Skeletal muscle cell (primary cell): ENCODE data around the gene STK32A.
A peak's percentile ranks its signal among the peaks of the same experiment; 100 is the strongest.

ENCODE experiments used
- DNase-seq: peaks from one replicate; pipeline ENCODE4 v3.0.0-alpha.2; 2010; ENCODE audit warnings: low read depth
- H3K4me3 ChIP-seq: 2 replicates; pipeline ENCODE4 v1.5.1; 2011; ENCODE audit warnings: low read depth, mild to moderate bottlenecking, control low read depth, low read length, moderate library complexity

STK32A gene

GRCh38 chr5:147382776-147383175, 147.9 kb downstream of the STK32A start:
- peak overlapping the region; percentile 14 for H3K4me3 ChIP-seq
- no peak for DNase-seq

DNA sequence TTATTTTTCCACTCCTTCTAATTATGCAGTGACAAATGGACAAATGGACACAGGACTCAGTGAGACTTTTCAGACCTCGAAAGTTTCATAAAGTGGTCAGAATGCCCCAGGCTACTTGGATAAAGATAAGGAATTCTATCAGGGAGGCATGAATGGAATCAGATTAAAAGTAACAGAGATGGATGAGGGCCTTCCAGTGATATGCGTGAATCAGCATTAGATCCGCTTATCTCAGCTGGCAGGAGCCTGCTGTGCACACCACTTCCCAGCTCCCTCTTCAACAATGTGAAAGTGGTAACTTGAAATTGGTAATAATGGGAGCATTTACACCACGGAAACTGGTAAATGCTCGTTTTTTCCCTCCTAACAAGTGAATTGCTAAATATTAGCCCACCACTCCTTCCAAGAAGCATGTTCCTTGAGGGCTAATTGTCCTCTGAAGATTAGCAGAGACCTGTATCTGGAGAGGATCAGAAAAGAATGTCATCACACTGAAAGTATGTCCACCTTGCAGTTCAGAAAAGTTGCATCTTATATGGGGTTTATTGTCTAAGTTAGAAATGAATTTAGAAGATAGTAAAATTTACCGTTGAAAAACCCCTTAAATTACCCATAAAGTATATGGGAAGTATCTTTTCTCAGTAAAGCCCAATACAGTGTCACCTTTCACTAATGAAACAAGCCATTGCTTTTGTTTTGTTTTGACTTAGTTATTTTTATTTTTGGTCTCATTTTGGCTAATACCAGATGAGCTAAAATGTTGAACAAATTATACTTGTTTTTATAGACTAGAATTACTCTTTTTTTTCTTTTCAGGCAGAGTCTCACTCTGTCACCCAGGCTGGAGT, 149.7 kb downstream of the STK32A start:
- no peak for DNase-seq
- H3K4me3 ChIP-seq, result no peak overlapping the region

GRCh38 chr5:147387109-147387508, 152.3 kb downstream of the STK32A start:
- no peak overlapping the region for H3K4me3 ChIP-seq
- no peak for DNase-seq

DNA sequence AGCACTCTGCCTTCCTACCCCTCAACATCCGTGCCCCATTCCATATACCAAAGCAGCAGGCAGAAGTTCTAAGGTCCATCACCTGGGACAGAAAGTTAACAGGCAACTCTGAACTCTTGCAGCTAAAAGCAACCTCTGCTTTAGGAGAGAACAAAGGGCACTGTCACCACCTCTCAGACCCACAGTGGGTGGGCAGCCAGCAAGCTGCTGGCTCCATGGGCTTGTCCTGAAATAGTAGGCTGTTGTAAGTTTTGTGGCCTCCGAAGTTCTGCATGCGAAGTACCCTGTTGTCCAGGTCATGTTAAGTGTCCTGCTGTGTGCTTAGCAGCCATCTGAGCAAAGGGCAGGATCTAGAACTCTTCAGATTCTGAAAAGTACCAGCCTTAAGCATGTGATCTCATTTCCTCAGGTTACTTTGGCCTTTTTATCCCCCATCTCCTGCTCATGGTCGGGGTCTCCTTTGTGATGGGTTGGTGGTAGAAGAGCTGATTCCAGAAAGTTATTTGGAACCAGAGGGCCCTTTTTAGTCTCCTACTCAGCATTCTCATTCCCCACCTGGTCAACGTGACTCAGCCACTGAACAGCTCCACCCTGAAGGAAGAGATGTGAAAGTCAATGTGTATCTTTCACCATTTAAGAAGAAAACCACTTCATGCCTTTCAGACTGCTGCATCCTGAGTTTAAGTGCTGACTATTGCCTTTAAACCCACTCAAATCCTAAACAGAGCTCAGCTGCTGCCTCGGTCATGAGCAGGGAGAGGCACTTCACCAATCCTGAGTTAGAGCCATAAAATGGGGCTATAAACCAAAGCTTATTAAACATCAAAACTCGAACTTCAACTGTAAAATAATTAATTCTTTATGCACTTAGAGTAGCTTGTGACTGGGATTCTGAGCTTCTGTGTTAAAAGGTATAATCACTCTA, 153.6 kb downstream of the STK32A start:
- no peak overlapping the region for H3K4me3 ChIP-seq
- no peak for DNase-seq

- DNase-seq, result no peak
- no peak overlapping the region for H3K4me3 ChIP-seq
Observed at GRCh38 chr5:147390654-147391225, 155.9 kb downstream of the STK32A start.

DNA sequence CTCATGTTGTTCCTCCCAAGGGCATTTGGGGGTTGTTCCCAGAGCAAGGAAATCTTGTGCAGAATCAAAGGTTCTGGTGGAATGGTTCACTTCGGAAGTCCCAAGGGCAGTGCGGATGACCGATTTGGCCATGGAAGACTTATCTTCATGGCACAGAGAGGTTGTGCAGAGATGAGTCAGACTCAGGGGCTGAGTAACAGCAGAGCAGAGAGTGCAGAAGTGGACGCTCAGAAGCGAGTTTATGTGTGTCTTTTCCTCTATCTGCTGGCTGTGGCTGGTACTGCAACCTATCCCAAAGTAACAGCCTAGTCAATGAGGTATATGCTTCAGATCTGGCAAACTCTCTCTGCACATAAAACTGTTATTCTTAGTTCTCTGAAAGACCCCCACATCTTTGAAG, 157.0 kb downstream of the STK32A start:
- peak; percentile 44 for DNase-seq
- H3K4me3 ChIP-seq, result no peak overlapping the region

GRCh38 chr5:147393874-147394672, 159.2 kb downstream of the STK32A start:
- H3K4me3 ChIP-seq, result no peak overlapping the region
- DNase-seq, result no peak

DNA sequence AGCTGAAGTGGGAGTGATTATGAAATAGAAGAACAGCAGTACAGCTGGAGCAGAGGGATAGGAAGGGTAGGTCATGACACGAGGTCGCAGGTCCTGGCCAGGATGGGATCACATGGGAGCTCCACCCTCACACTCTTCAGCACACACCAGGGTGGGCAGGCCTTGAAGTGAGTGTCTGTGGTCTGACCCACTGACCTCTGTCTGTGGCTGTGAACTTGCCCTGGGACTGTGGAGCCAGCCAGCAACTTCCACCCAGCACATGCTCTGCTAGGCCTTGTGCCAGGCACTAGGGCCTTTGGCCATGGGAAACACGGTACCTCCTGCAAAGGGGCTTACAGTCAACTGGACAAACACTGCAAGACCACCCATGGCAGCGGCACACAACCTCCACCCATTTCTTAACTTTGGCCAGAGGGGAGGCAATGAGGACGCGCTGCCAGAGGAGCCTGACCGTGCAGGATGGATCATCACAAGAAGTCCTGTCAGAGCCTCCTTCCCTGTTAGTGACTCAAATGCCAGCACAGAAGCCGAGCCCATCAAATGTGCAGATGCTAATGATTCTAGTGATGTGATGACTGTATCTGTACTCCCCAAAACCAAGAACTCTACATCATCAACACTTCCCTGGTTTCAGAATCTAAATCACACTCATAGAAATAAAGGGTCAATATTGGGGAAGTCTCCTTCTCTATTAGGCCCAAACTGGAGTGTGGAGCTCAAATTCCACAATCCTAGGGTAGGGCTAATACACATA, 161.4 kb downstream of the STK32A start:
- DNase-seq, result no peak

DNA sequence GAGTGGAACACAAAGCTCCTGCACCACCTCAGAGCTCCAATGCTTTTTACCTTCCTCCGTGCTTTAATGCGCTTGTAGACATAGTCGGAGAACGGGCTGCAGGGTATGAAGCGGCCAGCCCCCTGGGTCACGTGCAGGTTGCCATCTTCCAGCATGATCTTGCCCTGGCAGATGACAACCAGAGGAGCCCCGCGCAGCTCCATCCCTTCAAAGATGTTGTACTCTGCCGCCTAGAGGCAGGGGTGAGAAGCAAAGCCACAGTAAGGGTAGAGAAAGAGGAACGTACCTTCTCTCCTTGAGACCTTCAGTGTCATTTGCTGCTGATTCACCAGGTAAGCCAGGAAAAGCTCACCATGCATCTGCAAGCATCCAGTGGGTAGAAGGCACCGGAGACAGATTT, 162.8 kb downstream of the STK32A start:
- no peak overlapping the region for H3K4me3 ChIP-seq
- no peak for DNase-seq

More for the DNA sequence above, 161.4 kb downstream of the STK32A start:
- H3K4me3 ChIP-seq, result no peak overlapping the region

DNA sequence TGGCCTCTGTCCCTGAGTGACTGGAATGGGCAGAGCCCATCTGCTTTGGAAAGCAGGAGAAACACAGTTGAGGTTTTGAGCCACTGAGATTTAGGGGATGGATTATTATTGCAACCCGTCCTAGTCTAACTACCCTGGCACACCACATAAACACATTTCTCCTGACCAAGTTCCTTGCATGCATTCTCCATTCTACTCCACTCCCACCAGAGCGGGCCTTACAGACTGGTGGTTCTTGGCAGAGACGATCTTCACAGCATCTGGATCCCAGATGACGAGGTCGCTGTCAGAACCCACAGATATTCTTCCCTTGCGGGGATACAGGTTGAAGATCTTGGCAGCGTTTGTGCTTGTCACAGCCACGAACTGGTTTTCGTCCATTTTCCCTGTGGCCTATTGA, 164.0 kb downstream of the STK32A start:
- H3K4me3 ChIP-seq, result no peak overlapping the region
- DNase-seq, result no peak

DNA sequence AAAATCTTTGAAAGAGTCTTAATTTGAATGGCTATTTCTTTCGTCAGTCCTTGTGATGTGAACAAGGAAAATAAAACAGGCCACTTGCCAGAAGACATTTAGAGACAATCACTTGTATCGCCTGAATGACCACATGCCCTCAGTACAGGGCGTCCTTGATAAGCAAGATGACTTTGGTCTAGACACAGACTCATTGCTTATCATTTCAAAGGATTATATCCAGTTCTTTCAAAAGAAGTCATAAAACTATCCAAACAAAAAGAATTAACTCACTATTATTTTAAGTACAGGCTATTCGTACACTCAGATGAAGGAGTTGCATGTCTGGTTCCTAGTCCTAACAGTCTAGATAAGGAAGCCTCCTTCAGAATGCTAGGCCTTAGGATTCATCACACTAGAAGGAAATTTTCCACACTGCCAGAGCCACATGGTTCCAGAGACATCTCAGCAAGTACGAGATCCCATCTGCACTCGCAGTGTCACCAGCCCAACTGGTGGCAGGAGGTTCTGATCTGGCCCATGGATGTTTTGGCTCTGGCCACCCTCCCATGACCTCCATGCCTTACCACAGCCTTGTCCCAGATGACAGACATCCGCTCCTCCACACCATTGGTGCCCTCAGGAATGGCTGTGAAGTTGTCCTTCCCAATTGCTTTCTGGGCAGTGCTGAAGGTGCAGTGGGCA, 165.4 kb downstream of the STK32A start:
- no peak for DNase-seq
- no peak overlapping the region for H3K4me3 ChIP-seq

GRCh38 chr5:147400881-147401280, 166.1 kb downstream of the STK32A start:
- H3K4me3 ChIP-seq, result no peak overlapping the region
- DNase-seq, result peak; percentile 39

DNA sequence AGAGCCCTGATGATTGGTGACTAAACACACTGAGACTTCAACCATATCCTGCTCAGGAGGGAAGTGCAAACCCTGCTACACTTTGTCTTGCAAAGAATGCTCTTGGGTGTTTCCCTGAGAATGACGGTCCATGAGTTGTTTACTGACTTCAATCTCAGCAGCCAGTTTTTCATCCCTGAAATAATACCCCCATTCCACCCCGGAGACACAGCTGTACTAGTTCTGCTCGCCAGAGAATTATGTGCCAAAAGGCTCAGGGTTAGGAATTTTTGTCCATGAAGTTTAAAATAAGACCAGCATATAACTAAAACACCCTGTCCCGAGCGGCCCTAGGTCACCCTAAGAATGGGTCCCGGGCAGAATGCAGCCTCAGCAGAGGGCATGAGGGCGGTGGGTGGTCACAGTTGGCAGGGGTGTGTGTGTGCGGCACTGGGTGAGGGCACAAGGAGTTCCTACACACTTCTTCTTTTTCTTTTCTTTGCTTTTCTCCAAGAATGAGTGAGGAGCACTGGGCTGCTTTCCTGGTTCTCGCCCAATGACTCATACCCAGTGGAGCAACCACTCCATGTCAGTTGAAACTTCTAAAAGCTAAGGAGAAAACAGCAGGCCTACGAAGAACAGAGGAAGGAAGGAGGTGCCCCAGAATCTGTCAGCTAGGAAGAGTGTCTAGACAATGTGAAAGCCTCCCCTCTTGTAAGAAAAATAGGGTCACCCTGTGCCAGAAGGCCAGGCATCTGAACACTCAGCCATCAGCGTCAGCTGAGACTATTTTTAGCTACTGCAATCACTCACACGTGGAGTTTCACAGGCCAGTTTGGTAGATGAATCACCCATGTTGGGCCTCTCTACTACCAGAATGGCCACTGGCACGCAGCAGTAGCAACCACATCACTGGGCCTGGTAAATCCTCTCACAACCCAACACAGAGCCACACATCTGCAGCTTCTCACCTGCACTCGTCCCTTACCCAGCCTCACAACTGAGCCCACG, 169.1 kb downstream of the STK32A start:
- DNase-seq, result peak; percentile 95
- no peak overlapping the region for H3K4me3 ChIP-seq

GRCh38 chr5:147404706-147405105, 169.9 kb downstream of the STK32A start:
- no peak overlapping the region for H3K4me3 ChIP-seq
- DNase-seq, result no peak

- H3K4me3 ChIP-seq, result no peak overlapping the region
- no peak for DNase-seq
Observed at GRCh38 chr5:147406636-147407035, 171.8 kb downstream of the STK32A start.

DNA sequence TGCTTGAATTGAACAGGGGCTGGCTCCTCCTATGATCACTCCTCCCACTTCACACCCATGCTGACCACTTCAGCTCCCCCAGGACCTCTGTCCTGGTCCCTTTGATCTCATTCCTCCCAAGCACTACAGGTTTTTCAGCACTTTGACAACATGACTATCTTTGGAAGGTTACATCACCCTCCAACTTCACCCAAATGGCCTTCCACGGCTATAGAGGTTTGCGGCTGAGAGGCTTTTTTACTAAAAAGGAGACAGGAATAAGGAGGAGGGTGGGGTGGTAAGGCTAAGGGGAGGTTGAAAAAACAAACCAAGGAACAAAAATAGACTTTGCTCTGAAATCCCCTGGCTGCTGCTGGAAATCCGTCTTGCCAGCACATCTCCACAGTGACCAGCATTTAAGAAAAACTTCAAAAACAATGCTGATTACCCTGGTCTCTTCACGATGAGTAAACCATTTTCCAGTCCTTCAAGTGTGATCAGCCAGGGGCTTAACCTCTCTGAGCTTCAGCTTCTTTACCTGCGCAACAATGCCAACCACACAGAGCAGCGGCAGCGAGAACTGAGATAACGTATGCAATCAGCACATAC, 172.4 kb downstream of the STK32A start:
- H3K4me3 ChIP-seq, result no peak overlapping the region
- DNase-seq, result peak; percentile 43

- DNase-seq, result no peak
Observed at GRCh38 chr5:147408980-147409379, 174.2 kb downstream of the STK32A start.

More at GRCh38 chr5:147408980-147409379, 174.2 kb downstream of the STK32A start:
- no peak overlapping the region for H3K4me3 ChIP-seq
